AG04450 (cell line): Measurements from ENCODE around the gene ATOSB. TPM values are rescaled to one million over a fixed set of nuclear protein-coding genes. Genes with fewer than 3 reads are reported as not detected.

Experiments used
- CTCF ChIA-PET: fragments of 300-600, 350-600 bp; formaldehyde crosslinking; extraction: SDS; loops from one replicate; lab custom pipeline; 2022; ENCODE audit warnings: antibody characterized with exemption, inconsistent platforms; lab: Charles Lee
- POLR2A ChIA-PET: fragments of 350-600 bp; formaldehyde crosslinking; extraction: SDS; loops from one replicate; lab custom pipeline; 2021; ENCODE audit warnings: antibody characterized with exemption, inconsistent platforms; lab: Yijun Ruan, JAX
- DNase-seq: peaks from one replicate; pipeline ENCODE4 v3.0.0-alpha.2; 2011; ENCODE audit warnings: low read depth, low spot score
- H3K27ac ChIP-seq: one replicate; pipeline ENCODE4 v1.5.1; 2012; ENCODE audit warnings: low read depth, low read length, control low read depth
- H3K27me3 ChIP-seq: one replicate; pipeline ENCODE4 v1.6.0; 2012; ENCODE audit warnings: low read length; ENCODE audit not compliant: control insufficient read depth, insufficient read depth
- H3K4me3 ChIP-seq: 2 replicates; pipeline ENCODE4 v1.5.1; 2011; ENCODE audit warnings: mild to moderate bottlenecking, low read depth, low read length, control low read depth
- H3K9me3 ChIP-seq: 2 replicates; pipeline ENCODE4 v1.5.1; 2012; ENCODE audit warnings: low read length; ENCODE audit not compliant: control insufficient read depth, insufficient read depth
- polyA minus RNA-seq: library from RNA; depleted of rRNA, polyadenylated mRNA; stranded (reverse); fragments of >200 nt; gene quantifications from 2 replicates; pipeline ENCODE4 v1.2.3, GENCODE V29; 2011; rRNA and poly(A)+ RNA removed
- polyA plus RNA-seq: library from polyadenylated mRNA; depleted of rRNA; stranded (reverse); fragments of >200 nt; gene quantifications from 2 replicates; pipeline ENCODE4 v1.2.3, GENCODE V29; 2011; rRNA removed
- TF ChIP-seq, protein P1 (sequence below): IDR thresholded peaks from 2 replicates; pipeline ENCODE4 v1.5.1; 2011; ENCODE audit warnings: low read depth, low read length, control low read depth, inconsistent platforms

ATOSB gene, protein sequence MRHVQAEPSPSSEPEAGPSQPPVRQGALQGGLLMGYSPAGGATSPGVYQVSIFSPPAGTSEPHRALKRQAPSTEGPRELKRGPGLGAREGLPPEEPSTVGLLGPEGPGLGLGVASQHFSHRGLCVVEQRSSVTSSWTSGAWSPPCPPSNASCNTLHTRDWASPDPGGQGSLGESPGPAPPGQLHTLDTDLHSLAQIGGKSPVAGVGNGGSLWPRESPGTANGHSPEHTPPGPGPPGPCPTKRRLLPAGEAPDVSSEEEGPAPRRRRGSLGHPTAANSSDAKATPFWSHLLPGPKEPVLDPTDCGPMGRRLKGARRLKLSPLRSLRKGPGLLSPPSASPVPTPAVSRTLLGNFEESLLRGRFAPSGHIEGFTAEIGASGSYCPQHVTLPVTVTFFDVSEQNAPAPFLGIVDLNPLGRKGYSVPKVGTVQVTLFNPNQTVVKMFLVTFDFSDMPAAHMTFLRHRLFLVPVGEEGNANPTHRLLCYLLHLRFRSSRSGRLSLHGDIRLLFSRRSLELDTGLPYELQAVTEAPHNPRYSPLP
- 20.4 and 24.6 TPM in 2 replicates for polyA plus RNA-seq
- 22.0 and 22.1 TPM in 2 replicates for polyA minus RNA-seq

DNA sequence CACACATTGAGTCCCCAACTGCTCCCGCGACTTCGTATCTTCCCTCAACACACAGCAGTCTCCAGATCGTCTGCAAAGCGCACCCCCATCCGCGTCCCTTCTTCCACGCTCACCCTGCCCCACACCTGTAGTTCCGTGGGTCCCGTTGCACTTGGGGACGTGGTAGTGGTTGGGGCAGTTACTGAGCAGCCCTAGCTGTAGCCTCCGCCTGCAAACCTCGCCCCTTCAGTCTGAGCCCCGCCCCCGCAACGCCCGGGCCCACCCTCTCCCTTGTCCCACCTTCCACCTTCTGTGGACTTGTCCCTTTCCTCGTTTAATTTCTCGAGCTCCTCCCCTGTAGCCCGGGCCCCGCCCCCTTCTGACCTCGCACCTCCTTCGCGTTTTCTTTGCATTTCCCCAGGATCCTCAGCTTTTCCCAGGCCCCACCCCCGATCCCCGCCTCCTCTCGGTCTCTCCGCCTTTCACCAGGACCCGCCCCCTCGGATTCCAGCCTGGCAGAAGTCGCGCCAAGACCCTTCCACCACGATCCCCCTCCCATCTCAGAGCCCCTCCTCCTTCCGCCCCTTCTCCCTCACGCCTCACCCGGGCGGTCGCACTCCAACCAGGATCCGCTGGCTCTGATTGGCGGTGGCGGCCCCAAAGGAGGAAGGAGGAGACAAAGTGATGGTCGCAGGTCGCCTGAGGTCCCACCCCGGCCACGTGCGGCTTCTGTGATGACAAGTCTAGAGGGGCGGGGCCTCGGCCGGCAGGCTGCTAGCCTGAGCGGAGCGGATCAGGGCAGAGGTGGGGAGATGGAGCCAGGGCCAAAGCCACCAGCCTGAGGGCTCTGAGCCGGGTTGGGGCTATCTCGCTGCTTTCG is at the start of gene ATOSB:
Gene ATOSB (minus strand): TSS at position 183 of the 859 bp plus-strand sequence. CDS start 7,588 bp downstream, outside the sequence.
- ChIA-PET CTCF (interaction anchor here (0.6 to 5.0 kb wide), 16 partner anchors 13 to 438 kb away, joined by 3 to 58 read pairs (median 5); partner anchors contain the start of genes UNC13B and VCP), POLR2A (interaction anchor here (0.6 to 1.5 kb wide), 10 partner anchors 13 to 445 kb away, joined by 3 to 7 read pairs (median 3); partner anchors contain the start of genes RUSC2, STOML2, UNC13B and VCP)
- DNase-seq = peak; percentile 86
- no peaks in the 10 kb centered on the region for H3K27me3 ChIP-seq
- TF ChIP-seq, protein P1, sequence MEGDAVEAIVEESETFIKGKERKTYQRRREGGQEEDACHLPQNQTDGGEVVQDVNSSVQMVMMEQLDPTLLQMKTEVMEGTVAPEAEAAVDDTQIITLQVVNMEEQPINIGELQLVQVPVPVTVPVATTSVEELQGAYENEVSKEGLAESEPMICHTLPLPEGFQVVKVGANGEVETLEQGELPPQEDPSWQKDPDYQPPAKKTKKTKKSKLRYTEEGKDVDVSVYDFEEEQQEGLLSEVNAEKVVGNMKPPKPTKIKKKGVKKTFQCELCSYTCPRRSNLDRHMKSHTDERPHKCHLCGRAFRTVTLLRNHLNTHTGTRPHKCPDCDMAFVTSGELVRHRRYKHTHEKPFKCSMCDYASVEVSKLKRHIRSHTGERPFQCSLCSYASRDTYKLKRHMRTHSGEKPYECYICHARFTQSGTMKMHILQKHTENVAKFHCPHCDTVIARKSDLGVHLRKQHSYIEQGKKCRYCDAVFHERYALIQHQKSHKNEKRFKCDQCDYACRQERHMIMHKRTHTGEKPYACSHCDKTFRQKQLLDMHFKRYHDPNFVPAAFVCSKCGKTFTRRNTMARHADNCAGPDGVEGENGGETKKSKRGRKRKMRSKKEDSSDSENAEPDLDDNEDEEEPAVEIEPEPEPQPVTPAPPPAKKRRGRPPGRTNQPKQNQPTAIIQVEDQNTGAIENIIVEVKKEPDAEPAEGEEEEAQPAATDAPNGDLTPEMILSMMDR = no peak
- H3K9me3 ChIP-seq = no peaks in the 10 kb centered on the region
- peak within 1 kb of the TSS; percentile 98 for H3K4me3 ChIP-seq
- peak within 1 kb of the TSS; percentile 91 for H3K27ac ChIP-seq

DNA sequence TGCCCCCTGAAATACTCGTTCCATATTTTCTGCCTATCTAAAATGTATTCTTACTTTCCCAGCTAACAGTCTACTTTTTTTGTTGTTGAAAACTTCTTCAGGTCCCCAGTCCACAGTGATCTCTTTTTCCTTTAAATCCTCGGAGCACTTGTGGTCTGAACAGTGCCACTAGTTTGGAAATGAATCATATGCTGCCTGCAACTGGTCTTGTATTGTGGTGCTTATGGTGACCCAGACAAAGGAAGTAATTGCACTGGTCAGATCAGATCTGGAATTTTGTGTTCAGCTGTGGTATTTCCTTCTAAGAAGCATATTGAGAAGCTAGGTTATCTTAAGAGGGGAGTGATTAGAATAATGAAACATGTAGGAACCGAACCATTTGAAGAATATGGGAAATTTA is 49.0 kb upstream of the ATOSB start:
- H3K4me3 ChIP-seq = no peak overlapping the region
- ChIA-PET CTCF (interaction anchor here (1.0 to 2.1 kb wide), 2 partner anchors 49 to 95 kb away, joined by 3 to 7 read pairs; partner anchors contain the start of gene ATOSB), POLR2A (no interaction called here)
- no peak for DNase-seq
- TF ChIP-seq, protein P1 = no peak
- H3K27ac ChIP-seq = no peak overlapping the region
- no peaks in the 10 kb centered on the region for H3K27me3 ChIP-seq
- H3K9me3 ChIP-seq = no peaks in the 10 kb centered on the region

DNA sequence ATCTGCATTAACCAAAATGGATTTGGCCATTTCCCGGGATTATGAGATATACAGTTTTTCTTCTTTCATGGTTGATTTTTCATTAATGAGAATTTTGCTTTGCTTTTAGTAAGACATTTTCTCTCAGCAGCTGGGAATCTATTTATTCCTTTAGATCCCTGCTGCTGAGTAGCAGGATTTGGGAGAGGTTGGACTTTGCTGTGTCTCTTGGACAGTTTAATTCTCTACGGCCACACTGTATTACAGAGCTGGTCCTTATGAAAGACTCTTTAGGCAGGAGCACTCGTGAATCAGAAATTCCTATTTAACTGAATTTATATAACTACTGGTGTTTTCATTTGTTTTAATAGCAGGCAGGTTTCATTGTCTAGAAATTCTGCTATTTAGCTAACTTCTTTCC is 47.8 kb upstream of the ATOSB start:
- ChIA-PET POLR2A (interaction anchor here (0.6 kb wide), 1 partner anchor 172 kb away, joined by 3 read pairs; no protein-coding TSS in a partner anchor), CTCF (interaction anchor here (1.0 to 2.3 kb wide), 4 partner anchors 47 to 390 kb away, joined by 3 to 15 read pairs (median 8); partner anchors contain the start of gene ATOSB)
- no peaks in the 10 kb centered on the region for H3K9me3 ChIP-seq
- no peak overlapping the region for H3K27ac ChIP-seq
- H3K27me3 ChIP-seq = no peaks in the 10 kb centered on the region
- TF ChIP-seq, protein P1 = no peak
- DNase-seq = no peak
- no peak overlapping the region for H3K4me3 ChIP-seq

DNA sequence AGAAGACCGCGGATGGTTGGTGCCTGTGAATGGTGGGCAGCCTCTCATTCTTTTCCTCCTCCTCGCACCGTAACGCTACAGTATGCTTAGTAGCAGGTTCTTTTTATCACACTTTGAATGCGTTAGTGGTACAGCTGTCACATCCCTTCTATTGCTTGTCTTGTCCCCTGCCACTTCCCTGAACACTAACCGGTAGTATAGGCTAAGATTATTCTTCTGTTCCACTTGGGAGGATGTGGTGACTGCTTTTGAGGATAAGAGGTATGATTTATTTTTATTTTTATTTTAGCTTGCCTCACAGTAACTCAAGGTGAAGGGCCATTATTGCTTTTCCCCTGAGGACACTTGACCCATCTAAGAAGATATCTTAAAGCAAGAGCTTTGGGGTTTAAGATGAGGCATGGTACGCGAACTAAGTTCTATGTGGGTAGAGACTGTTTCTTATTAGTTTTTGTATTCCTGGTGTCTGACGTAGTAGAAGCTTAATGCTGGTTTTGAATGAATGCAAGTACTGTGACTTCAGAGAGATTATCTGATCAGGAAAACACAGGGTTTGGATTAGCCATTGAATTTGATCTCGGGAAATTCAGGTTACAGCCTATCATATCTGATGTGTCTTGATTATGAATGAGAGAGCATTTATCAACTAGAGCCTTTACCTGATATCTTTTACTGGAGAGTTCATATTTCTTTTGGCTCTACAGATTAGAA is 47.1 kb upstream of the ATOSB start:
- TF ChIP-seq, protein P1 = no peak
- ChIA-PET POLR2A (interaction anchor here (0.6 kb wide), 1 partner anchor 173 kb away, joined by 3 read pairs; no protein-coding TSS in a partner anchor), CTCF (interaction anchor here (1.0 to 2.3 kb wide), 5 partner anchors 46 to 391 kb away, joined by 3 to 15 read pairs (median 6); partner anchors contain the start of gene ATOSB)
- no peaks in the 10 kb centered on the region for H3K9me3 ChIP-seq
- H3K27me3 ChIP-seq = no peaks in the 10 kb centered on the region
- H3K4me3 ChIP-seq = peak overlapping the region; percentile 88
- DNase-seq = no peak
- no peak overlapping the region for H3K27ac ChIP-seq
